Measurements from ENCODE around the gene DTD1. TPM values are rescaled to one million over a fixed set of nuclear protein-coding genes. Genes with fewer than 3 reads are reported as not detected.

DTD1 gene
- total RNA-seq, 1 donor from 2014 or later: 19.9 TPM

DNA sequence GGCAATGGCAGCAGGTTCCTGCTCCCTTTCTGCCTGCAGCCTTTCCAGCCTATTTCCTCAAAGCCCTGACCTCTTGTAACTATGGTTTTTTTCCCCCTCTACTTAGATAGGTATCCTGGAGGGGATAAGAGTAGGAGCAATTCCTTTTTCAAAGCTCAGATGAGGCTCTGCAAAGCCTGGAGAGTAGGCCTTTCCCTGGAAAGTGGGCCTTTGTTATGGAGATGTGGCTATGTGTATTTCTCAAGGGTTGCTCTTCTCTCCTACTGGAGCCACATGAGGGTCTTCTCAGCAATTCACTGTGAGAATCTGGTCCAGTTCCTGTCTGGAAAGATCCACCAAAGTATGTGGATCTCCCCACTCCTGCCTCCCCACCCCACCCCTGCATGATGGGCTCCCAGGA, 96.0 kb downstream of the DTD1 start:
- intact Hi-C loops (cut with DNase I): no loop called here
- Histone ChIP-seq H3K27ac (no peak overlapping the region), H3K36me3 (no peaks in the 10 kb centered on the region), H3K4me3 (no peak overlapping the region), H3K9me3 (no peaks in the 10 kb centered on the region), H3K27me3 (no peaks in the 10 kb centered on the region), H3K4me1 (no peaks in the 10 kb centered on the region)
- DNase-seq (no peak), ATAC-seq (no peak)
- TF ChIP-seq, protein P1, sequence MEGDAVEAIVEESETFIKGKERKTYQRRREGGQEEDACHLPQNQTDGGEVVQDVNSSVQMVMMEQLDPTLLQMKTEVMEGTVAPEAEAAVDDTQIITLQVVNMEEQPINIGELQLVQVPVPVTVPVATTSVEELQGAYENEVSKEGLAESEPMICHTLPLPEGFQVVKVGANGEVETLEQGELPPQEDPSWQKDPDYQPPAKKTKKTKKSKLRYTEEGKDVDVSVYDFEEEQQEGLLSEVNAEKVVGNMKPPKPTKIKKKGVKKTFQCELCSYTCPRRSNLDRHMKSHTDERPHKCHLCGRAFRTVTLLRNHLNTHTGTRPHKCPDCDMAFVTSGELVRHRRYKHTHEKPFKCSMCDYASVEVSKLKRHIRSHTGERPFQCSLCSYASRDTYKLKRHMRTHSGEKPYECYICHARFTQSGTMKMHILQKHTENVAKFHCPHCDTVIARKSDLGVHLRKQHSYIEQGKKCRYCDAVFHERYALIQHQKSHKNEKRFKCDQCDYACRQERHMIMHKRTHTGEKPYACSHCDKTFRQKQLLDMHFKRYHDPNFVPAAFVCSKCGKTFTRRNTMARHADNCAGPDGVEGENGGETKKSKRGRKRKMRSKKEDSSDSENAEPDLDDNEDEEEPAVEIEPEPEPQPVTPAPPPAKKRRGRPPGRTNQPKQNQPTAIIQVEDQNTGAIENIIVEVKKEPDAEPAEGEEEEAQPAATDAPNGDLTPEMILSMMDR (IDR thresholded peaks at IDR 0.05): no peak

DNA sequence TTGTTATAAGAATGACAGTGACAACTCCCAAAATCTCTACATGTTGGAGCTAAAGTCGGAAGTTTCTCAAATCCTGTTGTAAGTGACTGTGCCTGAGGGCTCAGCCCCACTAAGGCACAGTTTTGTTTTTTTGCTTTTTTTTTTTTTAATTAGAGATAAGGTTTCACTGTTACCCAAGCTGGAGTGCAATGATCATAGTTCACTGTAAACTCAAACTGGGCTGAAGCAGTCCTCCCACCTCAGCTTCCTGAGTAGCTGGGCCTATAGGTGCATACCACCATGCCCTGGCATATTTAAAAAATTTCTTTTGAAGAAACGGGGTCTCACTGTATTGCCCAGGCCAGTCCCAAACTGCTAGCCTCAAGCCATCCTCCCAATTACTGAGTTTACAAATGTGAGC, 96.9 kb downstream of the DTD1 start:
- Histone ChIP-seq H3K36me3 (no peaks in the 10 kb centered on the region), H3K27ac (no peak overlapping the region), H3K27me3 (no peaks in the 10 kb centered on the region), H3K4me3 (no peak overlapping the region), H3K9me3 (no peaks in the 10 kb centered on the region), H3K4me1 (no peaks in the 10 kb centered on the region)
- intact Hi-C loops (cut with DNase I): no loop called here
- ATAC-seq (no peak), DNase-seq (no peak)
- TF ChIP-seq, protein P1 (IDR thresholded peaks at IDR 0.05): no peak

DNA sequence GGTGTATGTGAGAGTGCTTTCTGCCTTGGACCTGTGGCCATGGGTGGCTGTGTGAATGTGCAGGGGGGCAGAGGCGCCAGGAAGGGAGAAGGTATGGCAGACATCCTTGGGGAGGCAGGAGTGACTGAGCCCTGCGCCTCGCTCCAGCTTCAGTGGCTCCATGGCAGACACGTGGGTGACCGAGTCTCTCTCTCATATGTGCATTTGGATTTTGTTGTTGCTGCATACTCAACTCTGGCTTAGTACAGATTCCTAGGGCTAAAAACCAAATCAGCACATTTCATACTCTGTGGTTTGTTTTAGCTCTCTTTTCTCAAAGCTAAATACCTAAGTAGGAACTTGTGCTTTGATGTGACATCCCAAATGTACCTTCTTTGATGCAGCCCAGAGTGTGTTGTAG, 97.6 kb downstream of the DTD1 start:
- DNase-seq (no peak), ATAC-seq (no peak)
- H3K9me3 ChIP-seq: no peaks in the 10 kb centered on the region
- no peak overlapping the region for H3K4me3 ChIP-seq
- intact Hi-C loops (cut with DNase I): no loop called here
- no peaks in the 10 kb centered on the region for H3K27me3 ChIP-seq
- no peak overlapping the region for H3K27ac ChIP-seq
- TF ChIP-seq, protein P1 (IDR thresholded peaks at IDR 0.05): no peak
- no peaks in the 10 kb centered on the region for H3K36me3 ChIP-seq
- H3K4me1 ChIP-seq: no peaks in the 10 kb centered on the region

DNA sequence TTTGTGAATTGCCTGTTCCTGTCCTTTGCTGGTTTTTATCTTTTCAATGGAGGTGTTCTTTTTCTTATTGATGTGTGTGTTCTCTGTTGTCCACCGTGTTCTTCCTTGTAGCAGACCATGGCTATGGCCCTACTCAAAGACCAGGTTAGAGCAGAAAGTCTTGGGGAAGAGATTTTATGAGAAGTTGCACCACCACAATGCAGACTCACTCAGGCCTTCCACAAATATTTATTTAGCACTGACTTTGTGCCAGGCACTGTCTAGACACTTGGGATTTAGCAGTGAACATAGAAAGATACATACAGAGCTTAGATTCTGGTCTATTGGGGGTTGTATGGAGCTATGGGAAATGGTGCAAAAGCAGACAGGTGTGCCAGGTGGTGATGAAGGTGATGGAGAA, 98.8 kb downstream of the DTD1 start:
- Histone ChIP-seq H3K4me3 (no peak overlapping the region), H3K9me3 (no peaks in the 10 kb centered on the region), H3K36me3 (no peaks in the 10 kb centered on the region), H3K27ac (no peak overlapping the region), H3K4me1 (no peaks in the 10 kb centered on the region), H3K27me3 (no peaks in the 10 kb centered on the region)
- ATAC-seq: no peak
- intact Hi-C loops (cut with DNase I): no loop called here
- no peak for DNase-seq
- TF ChIP-seq, protein P1 (IDR thresholded peaks at IDR 0.05): no peak

DNA sequence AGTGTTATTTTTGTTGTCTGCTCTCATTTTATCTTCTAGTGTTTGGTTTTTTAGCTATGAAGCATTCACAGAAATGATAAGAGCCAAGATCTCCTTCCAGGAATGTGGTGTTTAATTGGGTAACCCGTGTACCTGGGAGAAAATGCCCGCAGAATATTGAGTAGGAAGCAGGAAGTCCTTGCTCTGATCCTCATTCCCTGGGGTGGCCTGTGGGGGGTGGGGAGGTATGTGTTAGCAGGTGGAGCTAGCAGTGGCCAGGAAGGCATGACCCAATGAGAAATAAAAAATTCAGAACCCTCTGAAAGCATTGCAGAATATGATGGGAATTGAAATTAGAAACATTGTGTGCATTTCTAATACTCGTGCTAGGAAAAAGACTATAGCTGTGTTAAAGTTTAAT, 100.8 kb downstream of the DTD1 start:
- no peaks in the 10 kb centered on the region for H3K36me3 ChIP-seq
- H3K9me3 ChIP-seq: no peaks in the 10 kb centered on the region
- H3K4me3 ChIP-seq: no peak overlapping the region
- TF ChIP-seq, protein P1 (IDR thresholded peaks at IDR 0.05): no peak
- H3K4me1 ChIP-seq: no peaks in the 10 kb centered on the region
- ATAC-seq: peak; percentile 90
- intact Hi-C loops (cut with DNase I): no loop called here
- DNase-seq: peak; percentile 77
- H3K27me3 ChIP-seq: no peaks in the 10 kb centered on the region
- no peak overlapping the region for H3K27ac ChIP-seq

DNA sequence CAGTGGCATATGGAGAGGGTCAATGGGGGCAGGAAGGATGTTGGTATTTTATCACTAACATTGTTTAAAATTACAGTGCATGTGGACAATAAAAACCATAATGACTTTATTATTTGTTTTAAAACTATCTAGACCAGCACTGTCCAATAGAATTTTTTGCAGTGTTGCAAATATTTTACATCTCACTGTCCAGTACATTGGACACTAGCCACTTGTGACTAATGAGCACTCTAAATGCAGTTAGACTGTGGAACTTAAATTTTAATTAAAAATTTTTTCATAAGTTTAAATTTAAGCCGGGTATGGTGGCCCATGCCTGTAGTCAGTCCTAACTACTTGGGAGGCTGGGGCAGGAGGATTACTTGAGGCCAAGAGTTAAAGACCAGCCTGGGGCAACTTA, 101.7 kb downstream of the DTD1 start:
- intact Hi-C loops (cut with DNase I): no loop called here
- ATAC-seq: no peak
- Histone ChIP-seq H3K27me3 (no peaks in the 10 kb centered on the region), H3K36me3 (no peaks in the 10 kb centered on the region), H3K27ac (no peak overlapping the region), H3K4me3 (no peak overlapping the region), H3K9me3 (no peaks in the 10 kb centered on the region), H3K4me1 (no peaks in the 10 kb centered on the region)
- DNase-seq: no peak
- TF ChIP-seq, protein P1 (IDR thresholded peaks at IDR 0.05): no peak

Data from upper lobe of right lung (tissue), 1 donor.